Stimulated activated CD8-positive, alpha-beta memory T cell treated with anti-CD3 and anti-CD28 coated beads, Interleukin-7, amount 100 ng/mL, for 24 hours (primary cell): ENCODE data around the gene PRDX5.

ENCODE experiments used
- DNase-seq: peaks from one replicate; pipeline ENCODE4 v3.0.0-alpha.2; 2020; ENCODE audit warnings: low read depth

PRDX5 gene

GRCh38 chr11:64347193-64347867 lies 29.4 kb downstream of the PRDX5 start:
- DNase-seq = no peak

DNA sequence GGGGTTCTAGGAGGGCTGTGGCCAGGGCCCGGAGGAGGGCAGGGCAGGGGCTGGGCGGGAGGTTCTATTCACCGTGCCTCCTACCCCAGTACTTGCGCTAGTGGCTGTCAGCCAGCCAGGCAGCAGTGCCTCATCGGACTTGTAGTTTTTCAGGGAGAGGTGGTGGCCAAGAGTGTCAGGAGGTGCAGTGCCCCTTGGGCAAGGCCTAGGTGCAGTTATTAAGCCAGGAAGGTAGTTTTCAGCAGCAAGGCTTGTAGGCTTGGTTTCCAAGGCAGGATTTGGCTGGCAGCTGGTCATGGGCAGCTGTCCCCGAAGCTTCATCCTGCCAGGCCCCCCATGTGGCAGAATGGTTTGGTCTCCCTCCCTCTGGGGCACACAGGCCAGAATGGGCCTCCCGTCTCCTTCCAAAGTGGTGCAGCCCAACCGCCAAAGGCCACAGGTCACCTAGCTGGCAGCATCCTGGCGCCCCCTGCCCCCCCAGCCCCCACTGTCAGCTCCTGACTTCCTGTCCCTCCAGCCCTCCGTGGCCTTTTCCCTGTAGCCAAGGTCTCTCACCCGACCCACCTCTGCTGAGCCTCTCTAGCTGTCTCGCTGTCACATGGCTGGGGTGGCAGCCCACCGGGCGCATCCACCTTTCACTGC lies 30.6 kb downstream of the PRDX5 start:
- DNase-seq = no peak

DNA sequence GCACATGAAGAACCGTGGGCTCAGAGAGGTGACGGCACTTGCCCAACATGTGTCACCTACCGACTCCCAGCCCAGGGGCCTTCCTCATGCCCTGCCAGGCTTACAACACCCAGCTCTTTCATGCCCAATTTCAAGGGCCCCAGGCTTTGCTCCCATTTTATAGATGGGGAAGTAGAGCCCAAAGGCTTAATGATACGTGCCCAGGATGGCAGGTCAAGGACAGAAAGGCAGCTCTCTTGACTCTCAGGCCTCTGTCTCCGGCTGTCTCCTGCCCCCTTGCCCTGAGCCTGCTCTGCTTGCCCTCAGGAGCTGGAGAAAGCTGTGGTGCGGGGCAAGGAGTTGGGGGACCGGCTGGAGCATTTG lies 31.1 kb downstream of the PRDX5 start:
- DNase-seq = no peak

GRCh38 chr11:64349404-64349803 lies 31.5 kb downstream of the PRDX5 start:
- no peak for DNase-seq

DNA sequence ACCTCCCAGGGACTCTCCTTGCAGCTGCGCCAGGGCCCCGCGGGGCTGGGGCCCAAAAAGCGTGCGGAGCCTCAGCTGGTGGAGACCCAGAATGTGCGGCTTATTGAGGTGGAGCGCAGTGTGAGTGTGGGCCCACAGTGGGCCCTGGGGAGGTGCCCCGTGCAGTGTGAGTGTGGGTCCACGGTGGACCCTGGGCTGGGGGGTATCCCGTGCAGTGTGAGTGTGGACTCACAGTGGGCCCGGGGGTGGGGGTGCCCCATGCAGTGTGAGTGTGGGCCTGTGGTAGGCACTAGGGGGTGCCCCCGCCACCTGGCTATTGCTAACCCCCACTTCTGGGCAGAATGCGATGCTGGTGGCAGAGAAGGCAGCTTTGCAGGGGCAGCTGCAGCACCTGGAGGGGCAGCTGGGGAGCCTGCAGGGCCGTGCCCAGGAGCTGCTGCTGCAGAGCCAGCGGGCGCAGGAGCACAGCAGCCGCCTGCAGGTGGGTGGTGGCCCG lies 33.3 kb downstream of the PRDX5 start:
- DNase-seq = no peak

DNA sequence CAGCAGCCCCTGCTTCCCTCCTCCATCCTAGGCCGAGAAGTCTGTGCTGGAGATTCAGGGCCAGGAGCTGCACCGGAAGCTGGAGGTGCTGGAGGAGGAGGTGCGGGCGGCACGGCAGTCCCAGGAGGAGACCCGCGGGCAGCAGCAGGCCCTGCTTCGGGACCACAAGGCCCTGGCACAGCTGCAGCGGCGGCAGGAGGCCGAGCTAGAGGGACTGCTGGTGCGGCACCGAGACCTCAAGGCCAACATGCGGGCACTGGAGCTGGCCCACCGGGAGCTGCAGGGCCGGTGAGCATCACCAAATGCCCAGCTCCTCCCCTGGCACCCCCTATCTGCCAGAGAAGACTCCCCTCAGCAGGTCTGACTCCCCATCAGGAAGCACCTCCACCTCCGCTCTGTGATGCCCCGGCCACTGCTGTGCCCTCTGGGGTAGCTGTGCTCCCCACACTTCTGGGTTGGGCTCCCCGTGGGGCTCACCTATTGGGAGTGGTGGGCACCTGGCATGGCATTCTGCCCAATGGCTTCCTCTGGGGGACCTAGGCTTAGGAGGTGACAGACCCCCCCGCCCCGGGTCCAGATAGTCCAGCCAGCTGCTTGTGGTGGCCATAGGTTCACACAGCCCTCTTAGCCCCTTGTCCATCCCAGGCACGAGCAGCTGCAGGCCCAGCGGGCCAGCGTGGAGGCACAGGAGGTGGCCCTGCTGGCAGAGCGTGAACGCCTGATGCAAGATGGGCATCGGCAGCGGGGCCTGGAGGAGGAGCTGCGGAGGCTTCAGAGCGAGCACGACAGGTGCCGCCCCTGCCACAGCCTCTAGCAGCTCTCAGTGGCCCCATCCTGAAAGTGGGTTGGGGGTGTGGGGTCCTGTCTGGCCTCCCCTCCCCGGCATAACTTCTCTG lies 34.4 kb downstream of the PRDX5 start:
- DNase-seq = no peak

DNA sequence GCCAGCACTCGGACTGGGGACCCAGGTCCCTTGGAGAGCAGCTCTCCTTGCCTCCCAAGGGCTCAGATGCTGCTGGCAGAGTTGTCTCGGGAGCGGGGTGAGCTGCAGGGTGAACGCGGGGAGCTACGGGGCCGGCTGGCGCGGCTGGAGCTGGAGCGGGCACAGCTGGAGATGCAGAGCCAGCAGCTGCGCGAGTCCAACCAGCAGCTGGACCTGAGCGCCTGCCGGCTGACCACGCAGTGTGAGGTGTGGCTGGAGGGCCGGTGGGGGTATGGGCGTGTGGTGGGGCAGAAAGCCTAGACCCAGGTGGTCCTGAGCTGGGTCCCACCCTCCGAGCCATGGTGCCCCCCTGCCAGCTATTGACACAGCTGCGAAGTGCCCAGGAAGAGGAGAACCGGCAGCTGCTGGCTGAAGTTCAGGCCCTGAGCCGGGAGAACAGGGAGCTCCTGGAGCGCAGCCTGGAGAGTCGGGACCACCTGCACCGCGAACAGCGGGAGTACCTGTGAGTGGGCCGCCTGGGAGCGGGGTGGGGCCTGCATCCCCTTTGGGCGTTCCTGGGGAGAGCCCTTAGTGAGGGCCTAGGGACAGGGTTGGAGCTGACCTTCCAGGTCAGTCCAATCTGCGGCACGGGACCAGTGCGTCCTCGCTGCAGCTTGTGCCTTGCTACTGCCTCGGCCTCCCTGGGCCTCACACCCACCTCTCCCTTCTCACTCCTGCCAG lies 35.2 kb downstream of the PRDX5 start:
- no peak for DNase-seq

DNA sequence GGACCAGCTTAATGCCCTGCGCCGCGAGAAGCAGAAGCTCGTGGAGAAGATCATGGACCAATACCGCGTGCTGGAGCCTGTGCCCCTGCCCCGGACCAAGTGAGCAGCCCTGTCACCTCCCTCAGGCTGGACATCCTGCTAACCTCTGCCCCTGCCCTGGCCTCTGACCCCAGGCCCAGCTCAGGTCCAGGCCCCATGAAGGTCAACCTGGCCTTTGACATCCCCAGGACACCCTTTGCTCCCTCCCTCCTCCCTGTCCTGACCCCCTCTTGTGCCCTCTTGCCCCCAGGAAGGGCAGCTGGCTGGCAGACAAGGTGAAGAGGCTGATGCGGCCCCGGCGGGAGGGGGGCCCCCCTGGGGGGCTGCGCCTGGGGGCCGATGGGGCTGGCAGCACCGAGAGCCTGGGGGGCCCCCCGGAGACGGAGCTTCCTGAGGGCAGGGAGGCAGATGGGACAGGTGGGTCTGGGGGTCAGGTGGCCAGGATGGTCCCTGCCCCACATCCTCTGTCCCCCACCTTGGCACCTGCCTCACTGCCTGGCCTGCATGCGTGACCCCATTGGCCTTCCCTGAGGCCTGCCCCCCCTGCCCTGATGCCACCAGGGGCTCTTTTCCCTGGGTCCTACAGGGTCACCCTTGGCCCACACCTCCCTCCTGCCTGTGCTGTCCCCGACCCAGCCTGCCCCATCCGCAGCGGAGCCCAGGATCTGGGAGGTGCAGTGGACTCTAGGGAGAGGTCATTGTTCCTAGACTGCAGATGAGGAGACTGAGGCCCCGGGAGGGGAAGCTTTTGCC lies 36.0 kb downstream of the PRDX5 start:
- DNase-seq = no peak

DNA sequence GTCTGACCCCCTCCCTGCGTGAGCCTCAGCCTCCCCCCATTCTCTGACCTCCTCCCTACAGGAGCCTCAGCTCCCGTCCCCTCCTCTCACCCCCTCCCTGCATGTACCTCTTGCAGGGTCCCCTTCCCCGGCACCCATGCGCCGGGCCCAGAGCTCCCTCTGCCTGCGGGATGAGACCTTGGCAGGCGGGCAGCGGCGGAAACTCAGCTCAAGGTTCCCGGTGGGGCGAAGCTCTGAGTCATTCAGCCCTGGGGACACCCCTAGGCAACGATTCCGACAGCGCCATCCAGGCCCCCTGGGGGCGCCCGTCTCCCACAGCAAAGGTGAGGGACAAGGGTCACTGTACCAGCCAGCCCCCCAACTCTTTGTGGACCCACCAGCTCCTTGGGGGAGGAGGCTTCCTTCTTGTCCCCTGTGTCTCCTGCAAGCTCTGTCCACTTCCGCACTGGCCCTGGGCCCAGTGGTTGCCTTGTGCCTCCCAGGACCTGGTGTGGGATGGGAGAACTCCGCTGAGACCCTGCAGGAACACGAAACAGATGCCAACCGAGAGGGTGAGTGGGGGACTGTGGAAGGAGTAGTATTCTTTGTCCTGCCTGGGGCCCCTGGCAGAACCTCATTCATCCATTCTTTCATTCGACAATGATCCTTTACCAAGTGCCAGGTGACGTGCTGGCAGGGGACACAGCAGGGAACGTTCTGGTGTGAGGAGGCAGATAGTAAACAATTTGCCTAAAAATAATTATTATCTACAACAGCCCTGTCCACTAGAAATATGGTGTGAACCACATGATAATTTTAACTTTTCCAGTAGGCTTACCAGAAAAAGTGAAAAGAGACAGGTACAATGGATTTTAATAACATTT lies 37.4 kb downstream of the PRDX5 start:
- DNase-seq = no peak

- DNase-seq = no peak
These were observed 38.8 kb downstream of the PRDX5 start for GRCh38 chr11:64356498-64357411.

DNA sequence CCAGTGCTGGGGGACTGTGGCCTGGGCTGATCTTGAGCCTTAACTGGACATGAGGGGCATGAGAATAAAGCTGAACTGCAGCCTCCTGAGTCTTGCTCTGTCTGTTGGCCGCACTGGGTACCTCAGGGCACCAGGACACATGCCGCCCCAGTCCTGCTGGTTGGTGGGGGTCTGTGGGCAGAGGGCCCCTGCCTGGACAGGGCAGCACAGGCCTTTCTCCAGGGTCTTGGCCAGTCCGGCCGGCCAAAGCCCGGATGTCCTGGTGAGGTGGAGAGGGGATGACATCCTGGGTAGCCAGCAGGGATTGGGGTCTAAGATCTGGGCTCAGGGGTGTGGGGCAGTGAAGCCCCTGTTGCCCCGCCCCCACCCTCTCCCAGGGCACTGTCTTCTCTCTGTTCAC lies 39.5 kb downstream of the PRDX5 start:
- DNase-seq = no peak

- DNase-seq = no peak
These were observed 40.1 kb downstream of the PRDX5 start for GRCh38 chr11:64357904-64358535.

GRCh38 chr11:64358536-64358906 lies 40.6 kb downstream of the PRDX5 start:
- DNase-seq = no peak

DNA sequence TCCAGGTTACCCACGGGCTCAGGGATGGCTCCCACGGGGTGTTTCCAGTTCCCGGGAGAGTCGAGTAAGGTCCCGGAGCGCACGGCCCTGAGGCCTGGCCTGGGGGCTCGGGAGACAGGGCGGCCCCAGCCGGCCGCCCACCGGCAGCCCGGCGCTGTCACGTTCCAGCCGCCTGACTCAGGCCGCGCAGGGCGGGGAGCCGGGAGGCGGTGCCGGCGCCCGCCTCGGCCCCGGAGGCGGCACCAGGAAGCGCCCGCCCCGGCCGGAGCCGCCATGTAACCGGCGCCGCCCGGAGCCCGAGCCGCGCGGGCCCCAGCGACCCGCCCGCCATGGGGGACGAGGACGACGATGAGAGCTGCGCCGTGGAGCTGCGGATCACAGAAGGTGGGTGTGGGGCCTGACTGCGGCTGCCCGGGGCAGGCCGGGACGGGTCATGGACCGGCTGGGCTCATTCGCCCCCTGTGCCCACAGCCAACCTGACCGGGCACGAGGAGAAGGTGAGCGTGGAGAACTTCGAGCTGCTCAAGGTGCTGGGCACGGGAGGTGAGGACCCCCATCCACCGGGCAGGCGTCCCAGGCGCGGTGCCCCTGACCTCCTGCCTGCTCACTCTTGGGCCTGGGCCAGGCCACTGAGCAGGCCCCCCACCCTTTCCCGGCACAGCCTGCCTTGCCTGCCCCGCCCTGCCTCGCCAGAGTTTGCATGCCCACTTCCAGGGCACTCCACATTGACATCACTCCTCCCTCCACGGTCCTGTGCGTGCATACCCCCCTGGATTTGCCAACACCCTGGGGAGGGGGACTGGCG lies 41.2 kb downstream of the PRDX5 start, which contains the start of gene RPS6KA4:
Gene RPS6KA4 (plus strand): TSS at position 256 of the 805 bp plus-strand sequence. CDS start 74 bp downstream, at position 330.
- no peak for DNase-seq

GRCh38 chr11:64359712-64360445 lies 42.0 kb downstream of the PRDX5 start:
- no peak for DNase-seq

DNA sequence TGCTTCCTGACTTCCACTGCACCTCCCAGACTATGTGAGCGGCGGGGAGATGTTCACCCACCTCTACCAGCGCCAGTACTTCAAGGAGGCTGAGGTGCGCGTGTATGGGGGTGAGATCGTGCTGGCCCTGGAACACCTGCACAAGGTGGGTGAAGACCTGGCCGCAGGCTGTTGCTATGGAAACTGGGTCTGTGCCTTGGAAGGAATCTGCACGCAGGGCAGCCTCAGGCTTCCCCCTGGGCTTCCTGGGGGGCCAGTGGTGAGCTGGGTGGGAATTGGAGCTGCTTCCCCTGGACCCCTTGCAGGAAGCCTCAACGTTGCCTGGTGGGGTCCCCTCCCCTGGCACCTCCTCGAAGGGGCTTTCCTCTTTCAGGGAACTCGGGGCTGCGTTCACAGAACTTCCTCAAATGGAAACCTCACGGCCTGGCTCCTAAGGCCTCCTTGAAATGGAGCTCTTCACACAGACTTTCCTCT lies 42.6 kb downstream of the PRDX5 start:
- no peak for DNase-seq

DNA sequence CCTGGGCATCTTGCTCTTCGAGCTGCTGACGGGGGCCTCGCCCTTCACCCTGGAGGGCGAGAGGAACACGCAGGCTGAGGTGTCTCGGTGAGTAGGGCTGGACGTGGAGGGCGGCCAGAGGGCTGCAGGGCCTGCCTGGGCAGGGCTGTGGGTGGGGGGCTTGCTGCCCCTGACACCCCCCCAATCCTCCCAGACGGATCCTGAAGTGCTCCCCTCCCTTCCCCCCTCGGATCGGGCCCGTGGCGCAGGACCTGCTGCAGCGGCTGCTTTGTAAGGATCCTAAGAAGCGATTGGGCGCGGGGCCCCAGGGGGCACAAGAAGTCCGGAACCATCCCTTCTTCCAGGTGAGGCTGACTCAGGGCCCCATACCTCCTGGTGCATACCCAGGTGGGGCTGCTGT lies 43.7 kb downstream of the PRDX5 start:
- no peak for DNase-seq
